H1 (cell line): ENCODE data around the gene PAXX. TPM values are rescaled to one million over a fixed set of nuclear protein-coding genes. Genes with fewer than 3 reads are reported as not detected.

Source experiments
- CTBP2 ChIP-seq: IDR thresholded peaks from 2 replicates; pipeline ENCODE4 v1.7.0; 2011; ENCODE audit warnings: borderline replicate concordance, mild to moderate bottlenecking, moderate library complexity, mixed read lengths, low read length; ENCODE audit not compliant: insufficient read depth, insufficient read length
- KDM1A ChIP-seq: fragments of 200-600, 300-600 bp; sonication (generic); IDR thresholded peaks from 2 replicates; pipeline ENCODE4 v1.7.1; 2016; ENCODE audit warnings: mild to moderate bottlenecking, low read length, borderline replicate concordance
- polyA plus RNA-seq, 7 experiments: library from polyadenylated mRNA; depleted of rRNA in 3 of 7; stranded (reverse) in 5 of 7; unstranded in 2 of 7; fragments of >200 nt in 5 of 7; fragments of 200-250 nt in 2 of 7; gene quantifications; 1 replicate in 5 of 7; 2 replicates in 1 of 7; 4 replicates in 1 of 7; pipeline versions ENCODE4 v1.2.1 to v1.2.3, GENCODE V29; 2011 to 2013; ENCODE audit warnings: missing spikeins in 2 of 7, mixed read lengths in 2 of 7
- total RNA-seq: library from RNA; stranded (reverse); fragmentation: NEBNext Ultra II Directional; extraction: Animal tissue kit (Norgen Biotek cat#: 25700); gene quantifications from 2 replicates; pipeline ENCODE4 v1.2.1, GENCODE V29; 2021

Gene PAXX
- total and polyA plus RNA-seq, 2 of the 8 experiments (the other 6 are each of a cell fraction or from before 2014, with no cell fraction given): 43.4 to 45.9 TPM

DNA sequence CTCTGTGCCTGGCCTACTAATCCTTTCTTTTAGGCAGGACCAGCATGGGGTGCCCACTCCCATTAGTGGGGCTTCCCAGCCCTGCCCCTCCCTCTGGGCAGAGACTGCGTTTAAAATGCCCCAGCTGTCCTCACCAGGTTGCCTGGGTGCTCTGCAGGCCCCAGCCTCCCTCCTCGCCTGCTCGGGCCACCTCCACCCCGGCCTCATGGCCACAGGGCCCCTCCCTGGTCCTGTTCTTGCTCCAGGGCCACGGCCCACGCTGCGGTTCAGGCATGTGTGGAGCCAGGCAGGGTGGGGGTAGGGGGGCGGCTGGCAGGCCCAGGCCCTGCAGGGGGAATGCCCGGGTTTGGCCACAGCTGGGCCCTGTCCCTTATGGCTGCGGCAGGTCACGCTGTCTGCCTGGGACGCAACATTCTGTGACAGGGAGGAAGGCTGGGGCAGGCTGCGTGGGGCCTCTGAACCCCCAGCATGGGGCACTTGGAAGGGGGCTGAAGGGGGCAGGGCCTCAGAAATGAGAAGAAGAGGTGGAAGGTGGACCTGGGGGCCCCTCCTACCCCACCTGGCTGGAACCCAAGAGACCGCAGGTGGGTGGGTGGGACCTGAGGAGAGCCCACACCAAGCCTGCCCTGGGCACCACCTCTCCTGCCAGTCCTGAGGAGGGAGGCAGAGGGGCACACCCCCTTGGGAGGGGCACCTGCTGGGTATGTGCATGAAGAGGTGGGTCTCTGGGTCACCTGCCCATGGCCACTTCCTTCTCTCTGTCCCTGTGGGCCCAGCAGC is 40.5 kb upstream of the PAXX start, which contains the start of gene LCN12 (continued):
- TF ChIP-seq KDM1A: no peak
- no peak for TF ChIP-seq CTBP2
